TTC549 (cell line): ENCODE results near the gene COG3.

Experiments used
- FAIRE-seq: peaks from 2 replicates; lab custom pipeline; 2012; peaks lifted over from hg19 to GRCh38; lab: Jason Lieb, UNC

COG3 gene

GRCh38 chr13:45446181-45446580 is 18.6 kb upstream of the COG3 start:
- FAIRE-seq, result no peak

- no peak for FAIRE-seq
Observed at GRCh38 chr13:45447050-45447661, 17.6 kb upstream of the COG3 start.

GRCh38 chr13:45448965-45449559 is 15.7 kb upstream of the COG3 start:
- no peak for FAIRE-seq

- no peak for FAIRE-seq
Observed at GRCh38 chr13:45451282-45451681, 13.5 kb upstream of the COG3 start.

- no peak for FAIRE-seq
Observed at GRCh38 chr13:45454204-45454603, 10.5 kb upstream of the COG3 start.

GRCh38 chr13:45456196-45456972 is 8.4 kb upstream of the COG3 start:
- no peak for FAIRE-seq

GRCh38 chr13:45464141-45464686 is 525 bp upstream of the COG3 start:
- no peak for FAIRE-seq

- FAIRE-seq, result no peak
Observed at GRCh38 chr13:45466359-45466758, 1.6 kb downstream of the COG3 start.

- FAIRE-seq, result no peak
Observed at GRCh38 chr13:45468635-45469034, 3.9 kb downstream of the COG3 start.

- no peak for FAIRE-seq
Observed at GRCh38 chr13:45472171-45472705, 7.5 kb downstream of the COG3 start.

GRCh38 chr13:45473627-45474026 is 8.9 kb downstream of the COG3 start:
- FAIRE-seq, result no peak

- no peak for FAIRE-seq
Observed at GRCh38 chr13:45474584-45475454, 10.1 kb downstream of the COG3 start.

- no peak for FAIRE-seq
Observed at GRCh38 chr13:45479661-45480060, 14.9 kb downstream of the COG3 start.

GRCh38 chr13:45481688-45482087 is 16.9 kb downstream of the COG3 start:
- FAIRE-seq, result no peak

- FAIRE-seq, result no peak
Observed at GRCh38 chr13:45482571-45483173, 17.9 kb downstream of the COG3 start.

GRCh38 chr13:45487604-45488003 is 22.9 kb downstream of the COG3 start:
- FAIRE-seq, result no peak

GRCh38 chr13:45490068-45490467 is 25.3 kb downstream of the COG3 start:
- no peak for FAIRE-seq

GRCh38 chr13:45492538-45492937 is 27.8 kb downstream of the COG3 start:
- peak; percentile 47 for FAIRE-seq

- no peak for FAIRE-seq
Observed at GRCh38 chr13:45496942-45497341, 32.2 kb downstream of the COG3 start.

GRCh38 chr13:45500492-45501174 is 35.9 kb downstream of the COG3 start:
- FAIRE-seq, result no peak

- FAIRE-seq, result no peak
Observed at GRCh38 chr13:45501175-45501526, 36.4 kb downstream of the COG3 start.
